T-helper 1 cell (primary cell): ENCODE results near the gene MAP3K20.
A peak's percentile ranks its signal among the peaks of the same experiment; 100 is the strongest.
"Not testable (repeated sequence)": the region's sequence is repeated elsewhere in the genome, so short reads cannot be mapped to it uniquely, and the experiment has no call there.

ENCODE experiments used
- DNase-seq, 5 donors: peaks; one replicate each; pipeline ENCODE4 v3.0.0-alpha.2; 2012 to 2020

The MAP3K20 gene

DNA sequence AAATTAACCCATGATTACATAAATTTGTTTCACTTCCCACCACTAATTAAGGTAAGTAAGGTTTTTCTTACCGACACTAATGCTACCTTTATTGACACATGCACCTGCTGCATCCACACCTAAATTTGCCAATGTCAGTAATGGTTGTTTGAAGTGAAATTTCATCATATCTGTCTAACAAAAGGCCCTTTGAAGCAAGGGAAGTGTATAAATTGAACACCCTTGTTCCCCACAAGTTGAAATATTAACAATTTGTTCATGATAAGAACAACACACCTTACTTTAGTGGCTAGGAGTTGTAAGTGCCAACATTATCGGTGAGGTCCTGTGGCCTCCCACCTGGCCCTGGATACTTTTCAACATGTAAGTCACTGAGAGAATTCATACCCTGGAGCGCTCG is 162.7 kb downstream of the MAP3K20 start:
- DNase-seq, result no peak

DNA sequence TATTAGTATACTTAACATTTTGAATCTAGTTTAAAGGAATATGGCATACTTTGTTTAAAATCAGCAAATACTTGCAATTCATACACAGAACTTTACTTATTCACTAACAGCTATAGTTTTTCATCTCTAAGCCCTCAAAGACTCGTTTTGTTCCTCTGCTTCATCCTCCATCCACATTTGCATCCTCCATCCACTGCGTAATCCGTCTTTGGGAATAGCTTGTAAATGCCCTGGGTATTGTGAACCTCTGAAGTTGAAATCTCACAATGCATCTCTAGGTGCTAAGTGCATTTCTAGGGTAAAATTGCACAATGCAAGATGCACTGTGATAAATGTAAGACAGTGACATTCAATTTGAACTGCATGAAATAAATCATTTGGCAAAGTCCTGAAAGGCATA is 163.2 kb downstream of the MAP3K20 start:
- DNase-seq, result no peak

GRCh38 chr2:173239644-173240043 is 164.0 kb downstream of the MAP3K20 start:
- DNase-seq, result peak in 1 of 5 donors; percentile 79

DNA sequence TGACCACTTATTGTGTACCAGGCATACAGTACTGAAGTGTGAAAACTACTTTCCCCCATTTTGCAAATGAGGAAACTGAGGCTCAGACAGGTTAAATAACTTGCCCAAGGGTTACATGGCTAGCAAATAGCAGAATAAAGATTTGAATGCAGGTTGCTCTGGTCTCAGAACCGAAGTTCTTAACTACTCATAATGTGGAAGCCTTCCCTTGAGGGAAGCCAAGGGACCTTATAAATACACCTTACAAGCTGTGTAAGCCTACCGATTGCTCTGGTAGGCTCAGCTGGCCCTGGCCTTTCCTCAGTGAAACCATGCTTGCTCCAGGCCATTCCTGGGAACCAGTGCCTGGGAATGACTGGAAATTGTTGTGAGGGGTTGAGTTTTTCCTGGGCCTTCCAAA is 164.4 kb downstream of the MAP3K20 start:
- DNase-seq, result no peak

DNA sequence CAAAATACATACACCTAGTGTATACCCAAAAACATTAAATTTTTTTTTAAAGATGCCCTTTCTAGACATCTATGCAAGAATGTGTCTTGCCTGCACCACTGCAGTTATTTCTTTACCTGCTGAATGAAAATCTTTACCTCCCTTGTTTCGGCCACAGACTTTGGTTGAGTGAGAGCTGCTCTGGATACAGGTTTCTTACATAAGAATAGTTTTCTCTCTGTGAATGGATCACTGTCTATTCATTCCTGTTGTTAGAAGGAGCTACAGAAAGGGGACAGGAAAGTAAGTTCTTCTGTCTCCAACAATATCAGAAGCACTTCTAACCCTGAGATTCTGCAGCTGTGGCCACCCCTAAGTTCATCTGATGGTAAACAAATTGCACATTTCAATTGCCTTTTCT is 166.0 kb downstream of the MAP3K20 start:
- no peak for DNase-seq

DNA sequence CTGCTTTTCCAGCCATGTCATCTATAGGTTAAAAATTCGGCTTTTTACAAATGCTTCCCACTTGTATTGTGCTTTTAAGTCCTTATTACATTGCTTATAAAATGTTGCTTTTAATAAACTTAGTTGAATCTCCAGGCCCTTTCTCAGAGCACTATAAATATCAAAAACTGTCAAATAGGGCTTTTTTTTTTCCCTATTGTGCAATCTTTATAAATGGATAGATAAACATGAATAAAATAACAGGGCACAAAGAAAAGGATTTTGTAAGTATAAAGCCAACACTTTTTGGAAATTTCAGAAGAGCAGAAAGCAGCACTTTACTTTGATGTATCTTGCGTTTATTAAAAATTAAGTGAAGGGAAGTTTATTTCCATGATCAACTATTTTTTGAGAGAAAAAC is 171.5 kb downstream of the MAP3K20 start:
- no peak for DNase-seq

- no peak for DNase-seq
Observed at GRCh38 chr2:173248381-173248780, 172.7 kb downstream of the MAP3K20 start.

DNA sequence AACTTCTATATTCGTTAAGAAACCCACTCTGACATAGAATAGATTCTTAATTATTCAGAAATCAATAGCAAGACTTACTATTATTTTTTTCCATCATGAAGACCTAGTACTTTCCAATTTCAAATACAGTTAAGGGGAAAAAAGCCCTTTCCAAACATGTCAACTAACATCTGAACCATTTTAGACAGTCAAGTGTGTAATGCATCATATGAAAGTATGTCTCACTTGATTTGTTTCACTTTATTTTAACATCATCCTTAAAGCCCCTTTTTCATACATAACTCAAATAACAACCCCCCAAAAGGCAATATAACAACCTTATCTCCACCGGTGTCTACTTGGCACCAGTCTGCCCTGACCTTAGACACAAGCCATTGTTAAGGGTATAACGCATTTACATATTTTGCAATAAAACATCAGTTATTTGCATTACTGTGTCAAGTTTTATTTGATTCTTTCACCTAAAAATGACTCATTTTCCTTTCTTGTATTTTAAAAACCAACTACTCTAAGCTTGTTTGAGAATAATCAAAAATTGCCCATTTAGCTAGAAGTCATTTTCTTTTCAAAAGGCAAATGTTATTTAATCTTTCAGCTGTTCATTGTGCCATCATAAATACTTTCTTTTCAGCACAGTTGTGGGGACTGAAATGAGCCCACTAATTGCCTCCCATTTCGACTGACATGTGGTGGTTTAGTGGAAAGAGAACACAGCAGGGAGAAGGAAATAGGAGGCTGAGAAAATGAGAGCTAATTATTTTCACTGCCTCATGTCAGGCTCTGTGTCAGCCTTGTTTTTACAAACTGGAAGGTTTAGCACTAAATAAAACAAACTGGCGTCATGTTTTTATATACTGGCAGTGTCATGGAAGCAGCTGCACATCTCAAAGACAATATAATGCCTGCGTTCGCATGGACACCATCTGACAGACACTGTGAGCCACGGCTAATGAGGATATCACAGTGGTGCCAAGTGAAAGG is 174.3 kb downstream of the MAP3K20 start:
- DNase-seq, result no peak

DNA sequence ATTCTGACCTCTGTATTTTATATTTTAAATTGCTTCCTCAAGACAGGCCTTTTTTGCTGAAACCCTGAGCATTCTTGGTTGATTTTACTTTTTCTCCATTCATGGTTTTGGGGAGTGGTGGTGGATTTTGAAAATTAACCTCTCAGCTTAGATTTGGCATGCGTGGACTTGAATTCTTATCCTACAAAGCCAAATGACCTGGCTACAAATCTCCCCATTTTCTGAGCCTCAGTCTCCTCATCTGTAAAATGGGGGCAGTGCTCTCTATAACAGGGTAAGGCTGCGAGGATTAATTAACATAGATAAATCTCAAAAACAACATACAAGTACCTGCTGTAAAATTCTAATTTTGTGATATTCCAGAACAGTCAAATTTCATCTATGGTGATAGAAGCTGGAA is 175.6 kb downstream of the MAP3K20 start:
- DNase-seq, result no peak

GRCh38 chr2:173252581-173252980 is 176.9 kb downstream of the MAP3K20 start:
- no peak for DNase-seq

GRCh38 chr2:173254659-173255058 is 179.0 kb downstream of the MAP3K20 start:
- no peak for DNase-seq

- DNase-seq, result no peak
Observed at GRCh38 chr2:173258701-173259100, 183.1 kb downstream of the MAP3K20 start.

DNA sequence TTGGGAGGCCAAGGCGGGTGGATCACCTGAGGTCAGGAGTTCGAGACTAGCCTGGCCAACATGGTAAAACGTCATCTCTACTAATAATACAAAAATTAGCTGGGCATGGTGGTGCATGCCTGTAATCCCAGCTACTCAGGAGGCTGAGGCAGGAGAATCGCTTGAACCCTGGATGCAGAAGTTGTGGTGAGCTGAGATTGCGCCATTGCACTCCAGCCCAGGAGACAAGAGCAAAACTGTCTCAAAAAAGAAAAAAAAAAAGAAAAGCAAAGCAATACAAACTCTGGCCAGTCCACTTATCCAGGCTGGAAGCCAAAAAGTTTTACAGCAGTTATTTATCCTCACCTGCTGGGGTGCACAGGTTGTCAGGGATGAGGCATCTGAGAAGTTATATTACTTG is 186.7 kb downstream of the MAP3K20 start:
- not testable (repeated sequence) for DNase-seq

GRCh38 chr2:173264151-173264550 is 188.5 kb downstream of the MAP3K20 start:
- DNase-seq, result no peak

GRCh38 chr2:173264603-173265366 is 189.1 kb downstream of the MAP3K20 start:
- peak in 1 of 5 donors; percentile 82 for DNase-seq

GRCh38 chr2:173271135-173271534 is 195.5 kb downstream of the MAP3K20 start:
- no peak for DNase-seq

GRCh38 chr2:173271825-173272224 is 196.2 kb downstream of the MAP3K20 start:
- DNase-seq, result no peak

- DNase-seq, result no peak
Observed at GRCh38 chr2:173272849-173273248, 197.2 kb downstream of the MAP3K20 start.

- peak in 1 of 5 donors; percentile 26 for DNase-seq
Observed at GRCh38 chr2:173278794-173279526, 203.3 kb downstream of the MAP3K20 start.

GRCh38 chr2:173279527-173279868 is 203.9 kb downstream of the MAP3K20 start:
- DNase-seq, result no peak

DNA sequence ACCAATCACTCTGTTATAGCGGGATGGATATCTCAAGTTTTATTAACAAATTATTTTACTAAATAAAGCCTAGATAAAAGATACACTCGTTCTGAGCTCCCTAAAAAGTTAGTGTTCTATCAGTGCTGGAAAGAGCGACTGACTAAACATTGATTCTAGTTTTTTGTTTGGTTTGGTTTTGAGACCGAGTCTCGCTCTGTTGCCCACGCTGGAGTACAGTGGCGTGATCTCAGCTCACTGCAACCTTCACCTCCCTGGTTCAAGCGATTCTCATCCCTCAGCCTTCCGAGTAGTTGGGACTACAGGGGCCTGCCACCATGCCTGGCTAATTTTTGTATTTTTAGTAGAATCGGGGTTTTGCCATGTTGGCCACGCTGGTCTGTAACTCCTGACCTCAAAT is 205.2 kb downstream of the MAP3K20 start:
- DNase-seq, result no peak

DNA sequence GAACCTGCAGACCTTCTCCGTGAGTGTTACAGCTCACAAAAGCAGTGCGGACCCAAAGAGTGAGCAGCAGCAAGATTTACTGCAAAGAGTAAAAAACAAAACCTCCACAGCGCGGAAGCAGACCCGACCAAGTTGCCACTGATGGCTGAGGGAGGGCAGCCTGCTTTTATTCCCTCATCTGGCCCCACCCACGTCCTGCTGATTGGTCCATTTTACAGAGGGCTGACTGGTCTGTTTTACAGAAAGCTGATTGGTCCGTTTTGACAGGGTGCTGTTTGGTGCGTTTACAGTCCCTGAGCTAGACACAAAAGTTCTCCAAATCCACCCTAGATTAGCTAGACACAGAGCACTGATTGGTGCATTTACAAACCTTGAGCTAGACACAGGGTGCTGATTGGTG is 206.3 kb downstream of the MAP3K20 start:
- DNase-seq, result not testable (repeated sequence)
